OCI-LY7 (cell line): ENCODE data around the gene DHODH. TPM values are rescaled to one million over a fixed set of nuclear protein-coding genes. Genes with fewer than 3 reads are reported as not detected.
"Not testable (repeated sequence)": the region's sequence is repeated elsewhere in the genome, so short reads cannot be mapped to it uniquely, and the experiment has no call there.

Source experiments
- BruUV-seq: library from RNA; stranded (reverse); fragments of 400-500 nt; replicated peaks from 2 replicates; lab custom pipeline; 2021; lab: Mats Ljungman, UMichigan
- CTCF ChIA-PET: fragments of 300-600 bp; sonication (Branson Sonifier 250); formaldehyde crosslinking; loops from one replicate; lab custom pipeline; 2022; ENCODE audit warnings: antibody characterized with exemption; ENCODE audit not compliant: unreplicated experiment; lab: Charles Lee
- POLR2A ChIA-PET: fragments of 300-600 bp; sonication (Branson Sonifier 250); formaldehyde crosslinking; loops from one replicate; lab custom pipeline; 2022; ENCODE audit warnings: antibody characterized with exemption; lab: Charles Lee
- DNase-seq: peaks from one replicate; pipeline ENCODE4 v3.0.0-alpha.2; 2015; ENCODE audit warnings: low spot score
- H2AFZ ChIP-seq: fragments of 200-600 bp; sonication (generic), shearing (Covaris generic); 2 replicates; pipeline ENCODE4 v1.6.1; 2014; ENCODE audit warnings: mild to moderate bottlenecking, antibody characterized with exemption, low read length, moderate library complexity
- H3K27ac ChIP-seq: fragments of 200-600 bp; sonication (generic); 2 replicates; pipeline ENCODE4 v1.5.1; 2014; ENCODE audit warnings: mixed run types, low read depth, mild to moderate bottlenecking, moderate library complexity, low read length, inconsistent platforms; ENCODE audit not compliant: poor library complexity, severe bottlenecking
- H3K36me3 ChIP-seq: fragments of 200-600 bp; sonication (generic); 2 replicates; pipeline ENCODE4 v1.6.1; 2014; ENCODE audit warnings: mild to moderate bottlenecking, antibody characterized with exemption, low read length, moderate library complexity, mixed read lengths; ENCODE audit not compliant: insufficient read depth
- H3K4me1 ChIP-seq: fragments of 200-600 bp; sonication (generic); 2 replicates; pipeline ENCODE4 v1.5.1; 2014; ENCODE audit warnings: mild to moderate bottlenecking, low read length; ENCODE audit not compliant: insufficient read depth, poor library complexity, severe bottlenecking
- H3K4me2 ChIP-seq: fragments of 200-600 bp; sonication (generic); 2 replicates; pipeline ENCODE4 v1.6.1; 2014; ENCODE audit warnings: mild to moderate bottlenecking, low read length
- H3K4me3 ChIP-seq: fragments of 200-600 bp; sonication (generic); 2 replicates; pipeline ENCODE4 v1.5.1; 2014; ENCODE audit warnings: mild to moderate bottlenecking, low read depth, low read length; ENCODE audit not compliant: poor library complexity, severe bottlenecking
- H3K79me2 ChIP-seq: fragments of 200-600 bp; sonication (generic); 2 replicates; pipeline ENCODE4 v1.6.1; 2016; ENCODE audit warnings: low read depth, mild to moderate bottlenecking, low read length, moderate library complexity, mixed read lengths; ENCODE audit not compliant: insufficient read depth
- H3K9me2 ChIP-seq: fragments of 200-600 bp; sonication (generic); 2 replicates; pipeline ENCODE4 v1.6.1; 2016; ENCODE audit warnings: mild to moderate bottlenecking, low read length, mixed read lengths; ENCODE audit not compliant: insufficient read depth
- H3K9me3 ChIP-seq: fragments of 200-600 bp; sonication (generic); 2 replicates; pipeline ENCODE4 v1.6.1; 2014; ENCODE audit warnings: mild to moderate bottlenecking, mixed run types, low read length, mixed read lengths
- H4K20me1 ChIP-seq: fragments of 200-600 bp; sonication (generic); 2 replicates; pipeline ENCODE4 v1.6.1; 2014; ENCODE audit warnings: mild to moderate bottlenecking, antibody characterized with exemption, low read length, moderate library complexity, mixed read lengths; ENCODE audit not compliant: insufficient read depth
- EZH2phosphoT487 ChIP-seq: fragments of 200-600 bp; sonication (generic); IDR thresholded peaks from 2 replicates; pipeline ENCODE4 v1.6.1; 2018; ENCODE audit warnings: low read depth, borderline replicate concordance, mild to moderate bottlenecking, mixed run types, antibody characterized with exemption, low read length, moderate library complexity, mixed read lengths
- intact Hi-C: fragments of 100-400 bp; cut with micrococcal nuclease; formaldehyde crosslinking; loops from one replicate; pipeline ENCODE4 v1.10.0; 2022; ENCODE audit not compliant: unreplicated experiment
- total RNA-seq, 2 experiments: library from RNA; depleted of rRNA in 1 of 2; stranded (reverse); fragments of >200 nt in 1 of 2; shearing (Covaris generic) in 1 of 2; gene quantifications; 2 replicates each; pipeline ENCODE4 v1.2.3, GENCODE V29; 2014 to 2022
- TF ChIP-seq, protein P1 (sequence below): fragments of 200-600 bp; sonication (generic); conservative IDR thresholded peaks from 2 replicates; pipeline ENCODE4 v1.5.1; 2014; ENCODE audit warnings: mild to moderate bottlenecking, antibody characterized with exemption, low read length, moderate library complexity, mixed read lengths

The DHODH gene
- total RNA-seq, 2 experiments from 2014 or later, result 12.3 to 20.9 TPM

DNA sequence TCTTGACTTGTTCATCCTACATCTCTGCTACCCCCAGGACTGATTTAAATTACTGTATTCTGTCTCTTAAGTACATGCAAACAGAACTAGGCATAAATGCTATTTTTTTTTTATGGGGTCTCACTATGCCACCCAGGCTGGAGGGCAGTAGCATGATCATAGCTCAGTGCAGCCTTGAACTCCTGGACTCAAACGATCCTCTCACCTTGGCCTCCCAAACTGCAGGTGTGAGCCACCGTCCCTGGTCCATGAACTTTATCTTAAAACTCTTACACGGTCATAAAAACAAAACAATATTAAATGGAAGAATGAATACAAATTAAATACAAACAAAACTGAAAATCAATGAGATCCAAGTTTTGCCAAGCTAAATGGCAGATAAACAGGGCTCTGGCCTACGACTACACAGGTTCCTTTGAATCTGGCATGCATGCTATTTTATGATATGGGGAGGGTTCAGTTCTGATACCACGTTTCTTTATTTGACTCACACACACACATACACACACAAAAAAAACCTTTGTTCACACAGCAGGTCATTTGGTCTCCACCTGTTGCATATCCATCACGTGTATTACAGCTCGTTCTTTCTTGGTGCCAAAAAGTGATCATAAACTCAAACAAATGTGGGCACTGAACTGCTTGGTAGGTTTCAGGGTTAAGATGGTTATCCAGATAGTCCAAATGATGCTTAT lies 7.2 kb upstream of the DHODH start:
- no peak overlapping the region for H3K27ac ChIP-seq
- H3K4me3 ChIP-seq, result no peak overlapping the region
- no peaks in the 10 kb centered on the region for H3K36me3 ChIP-seq
- DNase-seq, result no peak
- no TSS peak for BruUV-seq
- H3K79me2 ChIP-seq, result no peaks in the 10 kb centered on the region
- POLR2A ChIA-PET, result no interaction called here
- no peak overlapping the region for H2AFZ ChIP-seq
- intact Hi-C loops, result no loop called here
- H3K4me1 ChIP-seq, result no peaks in the 10 kb centered on the region
- TF ChIP-seq EZH2phosphoT487, result no peak
- TF ChIP-seq, protein P1, sequence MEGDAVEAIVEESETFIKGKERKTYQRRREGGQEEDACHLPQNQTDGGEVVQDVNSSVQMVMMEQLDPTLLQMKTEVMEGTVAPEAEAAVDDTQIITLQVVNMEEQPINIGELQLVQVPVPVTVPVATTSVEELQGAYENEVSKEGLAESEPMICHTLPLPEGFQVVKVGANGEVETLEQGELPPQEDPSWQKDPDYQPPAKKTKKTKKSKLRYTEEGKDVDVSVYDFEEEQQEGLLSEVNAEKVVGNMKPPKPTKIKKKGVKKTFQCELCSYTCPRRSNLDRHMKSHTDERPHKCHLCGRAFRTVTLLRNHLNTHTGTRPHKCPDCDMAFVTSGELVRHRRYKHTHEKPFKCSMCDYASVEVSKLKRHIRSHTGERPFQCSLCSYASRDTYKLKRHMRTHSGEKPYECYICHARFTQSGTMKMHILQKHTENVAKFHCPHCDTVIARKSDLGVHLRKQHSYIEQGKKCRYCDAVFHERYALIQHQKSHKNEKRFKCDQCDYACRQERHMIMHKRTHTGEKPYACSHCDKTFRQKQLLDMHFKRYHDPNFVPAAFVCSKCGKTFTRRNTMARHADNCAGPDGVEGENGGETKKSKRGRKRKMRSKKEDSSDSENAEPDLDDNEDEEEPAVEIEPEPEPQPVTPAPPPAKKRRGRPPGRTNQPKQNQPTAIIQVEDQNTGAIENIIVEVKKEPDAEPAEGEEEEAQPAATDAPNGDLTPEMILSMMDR, result no peak
- H3K9me3 ChIP-seq, result no peaks in the 10 kb centered on the region
- no peaks in the 10 kb centered on the region for H4K20me1 ChIP-seq
- CTCF ChIA-PET, result no interaction called here
- no peaks in the 10 kb centered on the region for H3K9me2 ChIP-seq
- no peak overlapping the region for H3K4me2 ChIP-seq

DNA sequence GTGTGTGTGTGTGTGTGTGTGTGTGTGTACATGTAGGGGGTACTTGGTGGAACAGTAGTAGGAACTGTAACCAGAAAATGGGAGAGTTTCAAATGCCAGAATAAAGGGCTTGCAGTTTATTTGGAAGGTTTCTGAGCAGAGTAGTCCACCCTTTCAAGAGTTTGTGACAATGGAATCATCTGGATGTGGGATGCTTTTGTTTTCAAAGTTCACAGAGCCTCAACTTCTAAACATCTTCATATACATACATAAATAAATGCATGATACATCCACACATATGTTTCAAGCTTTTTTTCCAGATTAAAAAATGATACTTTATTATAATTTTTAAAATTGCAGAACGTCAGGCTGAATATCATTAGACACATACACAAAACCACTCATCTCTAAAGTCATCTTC lies 5.9 kb upstream of the DHODH start:
- Histone ChIP-seq H3K79me2 (no peaks in the 10 kb centered on the region), H3K4me3 (no peak overlapping the region), H3K4me2 (no peak overlapping the region), H3K36me3 (no peaks in the 10 kb centered on the region), H3K27ac (no peak overlapping the region), H2AFZ (no peak overlapping the region), H4K20me1 (no peaks in the 10 kb centered on the region), H3K9me3 (no peaks in the 10 kb centered on the region), H3K4me1 (no peaks in the 10 kb centered on the region), H3K9me2 (no peaks in the 10 kb centered on the region)
- ChIA-PET CTCF (no interaction called here), POLR2A (interaction anchor here (0.7 kb wide), 1 partner anchor 186 kb away, joined by 4 read pairs; no protein-coding TSS in a partner anchor)
- BruUV-seq, result no TSS peak
- DNase-seq, result no peak
- intact Hi-C loops, result no loop called here
- no peak for TF ChIP-seq EZH2phosphoT487
- TF ChIP-seq, protein P1, result no peak

DNA sequence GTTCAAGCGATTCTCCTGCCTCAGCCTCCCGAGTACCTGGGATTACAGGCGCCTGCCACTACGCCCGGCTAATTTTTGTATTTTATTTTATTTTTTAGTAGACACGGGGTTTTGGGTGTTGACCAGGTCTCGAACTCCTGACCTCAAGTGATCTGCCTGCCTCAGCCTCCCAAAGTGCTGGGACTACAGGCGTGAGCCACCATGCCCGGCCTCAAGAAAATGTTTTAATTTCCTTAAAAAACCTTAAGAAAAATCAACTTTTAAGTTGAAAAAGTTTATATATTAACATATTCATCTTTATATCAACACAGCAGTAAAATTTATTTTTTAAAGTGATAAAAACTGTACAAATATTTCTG lies 500 bp upstream of the DHODH start:
- POLR2A ChIA-PET, H3K9me3 ChIP-seq, CTCF ChIA-PET, H4K20me1 ChIP-seq, BruUV-seq, H3K4me1 ChIP-seq, H3K9me2 ChIP-seq, DNase-seq: not testable (repeated sequence)
- H3K36me3 ChIP-seq, result peaks cover 13% of the 10 kb centered on the region; the same call in 1 of the 2 replicates
- peaks cover 10% of the 10 kb centered on the region; the same call in 1 of the 2 replicates for H3K79me2 ChIP-seq
- peak overlapping the region; percentile 72 for H2AFZ ChIP-seq
- intact Hi-C loops, result loop anchor here (1.0 to 2.0 kb wide), 3 partner anchors 85 to 125 kb away; partner anchors contain the start of genes DHX38, IST1 and TXNL4B
- H3K27ac ChIP-seq, result peak overlapping the region; percentile 52
- peak overlapping the region; percentile 48 for H3K4me2 ChIP-seq
- H3K4me3 ChIP-seq, result peak overlapping the region; percentile 7
